ENCODE results near the gene CDHR3. TPM values are rescaled to one million over a fixed set of nuclear protein-coding genes. Genes with fewer than 3 reads are reported as not detected.

The CDHR3 gene
- total and polyA plus RNA-seq, 2 of the 8 experiments (the other 6 are each of a cell fraction or from before 2014, with no cell fraction given) = 6.4 to 6.8 TPM

DNA sequence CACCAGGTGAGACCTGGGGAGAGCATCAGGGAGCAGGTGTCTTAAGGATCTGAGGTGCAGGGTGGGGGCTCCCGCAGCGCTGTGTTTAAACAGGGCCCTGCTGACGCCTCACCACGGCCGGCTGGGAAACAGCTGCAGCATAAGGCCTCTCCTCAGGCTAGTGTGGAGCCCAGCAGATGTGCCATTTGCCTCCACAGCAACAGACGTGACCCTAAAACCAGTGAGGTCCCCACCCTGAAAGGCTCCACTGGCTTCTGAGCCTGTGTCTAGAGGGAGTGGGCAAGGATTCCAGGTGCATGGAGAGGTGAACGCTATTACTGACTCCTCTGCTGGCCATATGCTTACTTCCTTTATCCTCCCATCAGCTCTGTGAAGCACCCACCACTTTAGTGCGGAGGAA is 101.3 kb downstream of the CDHR3 start:
- Histone ChIP-seq H3K18ac (ENCODE audit: extremely low read depth, low read length) (no peak overlapping the region), H4K91ac (replicated peaks; ENCODE audit: insufficient read length, low read length) (no peak overlapping the region), H3K36me3 (ENCODE audit: control insufficient read depth in 2 of 4, insufficient read depth in 4 of 4, low read length in 3 of 4) (no peaks in the 10 kb centered on the region), H3K27me3 (replicated peaks in 1 of 4; ENCODE audit: control insufficient read depth in 3 of 4, extremely low read depth in 1 of 4, insufficient read depth in 3 of 4, low read length in 3 of 4) (no peaks in the 10 kb centered on the region), H3K23ac (ENCODE audit: insufficient read length) (no peak overlapping the region), H3K14ac (ENCODE audit: insufficient read length) (no peak overlapping the region), H3K4me1 (replicated peaks in 1 of 4; ENCODE audit: control insufficient read depth in 3 of 4, insufficient read depth in 4 of 4, low read length in 3 of 4) (peaks cover 0 to 6% (median 0%) of the 10 kb centered on the region in 4 experiments; a peak in 1 of 7 replicates), H3K9me3 (ENCODE audit: insufficient read depth in 2 of 2, low read depth in 1 of 2, low read length in 1 of 2) (peaks cover 4 to 5% of the 10 kb centered on the region in 2 experiments; a peak in 2 of 4 replicates), H3K79me1 (ENCODE audit: low read depth, low read length) (no peaks in the 10 kb centered on the region), H3K23me2 (ENCODE audit: low read depth, low read length) (no peaks in the 10 kb centered on the region), H2BK15ac (ENCODE audit: low read length) (no peak overlapping the region), H2BK5ac (ENCODE audit: low read depth, low read length) (no peak overlapping the region), H3K27ac (ENCODE audit: low read depth, low read length) (no peak overlapping the region), H2BK120ac (replicated peaks; ENCODE audit: low read depth, low read length) (no peak overlapping the region), H3K79me2 (ENCODE audit: control insufficient read depth in 1 of 2, insufficient read depth in 2 of 2, low read length in 2 of 2) (no peaks in the 10 kb centered on the region), H2AK5ac (ENCODE audit: low read depth, low read length) (no peak overlapping the region), H4K5ac (ENCODE audit: insufficient read length, low read depth, low read length) (no peak overlapping the region), H2BK12ac (ENCODE audit: low read depth, low read length) (no peak overlapping the region), H3K4me3 (ENCODE audit: extremely low read depth in 1 of 4, insufficient read depth in 2 of 4, low read depth in 3 of 4, low read length in 4 of 4) (no peak overlapping the region), H3K4me2 (ENCODE audit: insufficient read depth in 1 of 2, low read depth in 2 of 2, low read length in 2 of 2) (no peak overlapping the region), H3K9ac (replicated peaks in 1 of 4; ENCODE audit: extremely low read depth in 1 of 4, low read depth in 3 of 4, low read length in 3 of 4) (no peak overlapping the region), H2BK20ac (ENCODE audit: low read length) (no peak overlapping the region), H3K56ac (replicated peaks; ENCODE audit: insufficient read length, low read depth, low read length) (no peak overlapping the region), H4K8ac (ENCODE audit: extremely low read depth, insufficient read depth, low read length) (no peak overlapping the region), H3K4ac (replicated peaks; ENCODE audit: insufficient read length, low read depth, low read length) (no peak overlapping the region), H2AFZ (ENCODE audit: low read length) (no peak overlapping the region), H4K20me1 (replicated peaks in 1 of 2; ENCODE audit: control insufficient read depth in 1 of 2, insufficient read depth in 2 of 2, low read length in 2 of 2) (no peaks in the 10 kb centered on the region)
- ChIA-PET POLR2A (ENCODE audit: partially characterized antibody) (no interaction called here), CTCF (ENCODE audit: partially characterized antibody) (interaction anchor here (1.0 to 13.0 kb wide), 5 partner anchors 8 to 90 kb away, joined by 3 to 154 read pairs (median 4); no protein-coding TSS in a partner anchor)
- FAIRE-seq (no peak), DNase-seq (ENCODE audit: low read depth in 1 of 2, low spot score in 2 of 2) (no peak)
- WGBS, 2 experiments (ENCODE audit: extremely low coverage in 1 of 2, insufficient coverage in 1 of 2, insufficient read length in 1 of 2, insufficient replicate concordance in 2 of 2, low coverage in 1 of 2, low lambda C conversion rate in 2 of 2, missing lambda C conversion rate in 1 of 2) = 93% methylated on average over 8 of the region's 8 CpGs; no CpG with 5 or more reads in 1 of the 2 experiments
- TF ChIP-seq BCL11A (IDR thresholded peaks at IDR 0.05; ENCODE audit: low read depth in 2 of 2, low read length in 2 of 2) (no peak), CTBP2 (IDR thresholded peaks at IDR 0.05; ENCODE audit: borderline replicate concordance, insufficient read depth, insufficient read length, low read length) (no peak), SUZ12 (IDR thresholded peaks at IDR 0.05; ENCODE audit: low read length) (no peak), TAF1 (IDR thresholded peaks at IDR 0.05; ENCODE audit: low read depth, low read length) (no peak), HDAC2 (IDR thresholded peaks at IDR 0.05; ENCODE audit: borderline replicate concordance in 1 of 2, low read depth in 2 of 2, low read length in 2 of 2) (no peak), PHF8 (conservative IDR thresholded peaks at IDR 0.05; ENCODE audit: low read depth, low read length) (no peak), FOSL1 (IDR thresholded peaks at IDR 0.05; ENCODE audit: insufficient read depth, low read depth, low read length) (no peak), SP2 (IDR thresholded peaks at IDR 0.05; ENCODE audit: low read length) (no peak), GABPA (IDR thresholded peaks at IDR 0.05; ENCODE audit: borderline replicate concordance, insufficient read depth, low read length) (no peak), SIX5 (IDR thresholded peaks at IDR 0.05; ENCODE audit: low read depth, low read length) (no peak)
- TF ChIP-seq, protein P1, sequence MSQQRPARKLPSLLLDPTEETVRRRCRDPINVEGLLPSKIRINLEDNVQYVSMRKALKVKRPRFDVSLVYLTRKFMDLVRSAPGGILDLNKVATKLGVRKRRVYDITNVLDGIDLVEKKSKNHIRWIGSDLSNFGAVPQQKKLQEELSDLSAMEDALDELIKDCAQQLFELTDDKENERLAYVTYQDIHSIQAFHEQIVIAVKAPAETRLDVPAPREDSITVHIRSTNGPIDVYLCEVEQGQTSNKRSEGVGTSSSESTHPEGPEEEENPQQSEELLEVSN (IDR thresholded peaks at IDR 0.05) = no peak
- TF ChIP-seq, protein P2, sequence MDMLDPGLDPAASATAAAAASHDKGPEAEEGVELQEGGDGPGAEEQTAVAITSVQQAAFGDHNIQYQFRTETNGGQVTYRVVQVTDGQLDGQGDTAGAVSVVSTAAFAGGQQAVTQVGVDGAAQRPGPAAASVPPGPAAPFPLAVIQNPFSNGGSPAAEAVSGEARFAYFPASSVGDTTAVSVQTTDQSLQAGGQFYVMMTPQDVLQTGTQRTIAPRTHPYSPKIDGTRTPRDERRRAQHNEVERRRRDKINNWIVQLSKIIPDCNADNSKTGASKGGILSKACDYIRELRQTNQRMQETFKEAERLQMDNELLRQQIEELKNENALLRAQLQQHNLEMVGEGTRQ (IDR thresholded peaks at IDR 0.05; ENCODE audit: low read length) = no peak
